DOHH2 (cell line): ENCODE data around the gene PIP5K1C.

ENCODE experiments used
- H3F3A ChIP-seq: fragments of 200-600 bp; sonication (generic), shearing (Covaris generic); 2 replicates; pipeline ENCODE4 v1.6.0; 2016; ENCODE audit warnings: antibody characterized with exemption, mild to moderate bottlenecking; ENCODE audit not compliant: control insufficient read depth, insufficient read depth
- H3K27ac ChIP-seq: fragments of 200-600 bp; sonication (generic); 2 replicates; pipeline ENCODE4 v1.5.1; 2014; ENCODE audit warnings: low read depth, mild to moderate bottlenecking, low read length, moderate library complexity
- H3K27me3 ChIP-seq: fragments of 200-600 bp; sonication (generic); 2 replicates; pipeline ENCODE4 v1.6.1; 2014; ENCODE audit warnings: mild to moderate bottlenecking, low read length, mixed read lengths; ENCODE audit not compliant: control insufficient read depth
- H3K36me3 ChIP-seq: fragments of 200-600 bp; sonication (generic); 2 replicates; pipeline ENCODE4 v1.6.1; 2014; ENCODE audit warnings: mild to moderate bottlenecking, low read length, moderate library complexity, mixed read lengths; ENCODE audit not compliant: control insufficient read depth
- H3K4me1 ChIP-seq: fragments of 200-600 bp; sonication (generic); 2 replicates; pipeline ENCODE4 v1.6.1; 2014; ENCODE audit warnings: mild to moderate bottlenecking, low read length, mixed read lengths; ENCODE audit not compliant: control insufficient read depth
- H3K4me2 ChIP-seq: fragments of 200-600 bp; sonication (generic); 2 replicates; pipeline ENCODE4 v1.6.0; 2014; ENCODE audit warnings: mild to moderate bottlenecking, low read length, moderate library complexity
- H3K4me3 ChIP-seq: fragments of 200-600 bp; sonication (generic); 2 replicates; pipeline ENCODE4 v1.5.1; 2014; ENCODE audit warnings: mild to moderate bottlenecking, low read length, mixed read lengths
- H3K79me2 ChIP-seq: fragments of 200-600 bp; sonication (generic); 2 replicates; pipeline ENCODE4 v1.6.1; 2014; ENCODE audit warnings: mild to moderate bottlenecking, low read length, mixed read lengths; ENCODE audit not compliant: control insufficient read depth
- H3K9me2 ChIP-seq: fragments of 200-600 bp; sonication (generic); replicated peaks from 2 replicates; pipeline ENCODE4 v1.6.1; 2014; ENCODE audit warnings: mild to moderate bottlenecking, low read length, mixed read lengths; ENCODE audit not compliant: control insufficient read depth
- H3K9me3 ChIP-seq: fragments of 200-600 bp; sonication (generic); 2 replicates; pipeline ENCODE4 v1.6.1; 2014; ENCODE audit warnings: antibody characterized with exemption, low read length, mixed read lengths; ENCODE audit not compliant: control insufficient read depth, insufficient read depth
- H4K20me1 ChIP-seq: fragments of 200-600 bp; sonication (generic); 2 replicates; pipeline ENCODE4 v1.6.0; 2014; ENCODE audit warnings: low read depth, mild to moderate bottlenecking, antibody characterized with exemption, low read length, moderate library complexity; ENCODE audit not compliant: control insufficient read depth, insufficient read depth
- CTCF ChIP-seq: fragments of 200-600 bp; sonication (generic); IDR thresholded peaks from one replicate; pipeline ENCODE4 v1.5.1; 2014; ENCODE audit warnings: antibody characterized with exemption, mild to moderate bottlenecking, low read depth, low read length; ENCODE audit not compliant: poor library complexity, severe bottlenecking
- EZH2phosphoT487 ChIP-seq: fragments of 200-600 bp; sonication (generic); IDR thresholded peaks from 2 replicates; pipeline ENCODE4 v1.6.1; 2017; ENCODE audit warnings: borderline replicate concordance, mild to moderate bottlenecking, antibody characterized with exemption, low read length, moderate library complexity, mixed read lengths

PIP5K1C gene

GRCh38 chr19:3698386-3698950, 1.8 kb downstream of the PIP5K1C start:
- Histone ChIP-seq H4K20me1 (peaks cover 13% of the 10 kb centered on the region), H3K27ac (no peak overlapping the region), H3K27me3 (no peaks in the 10 kb centered on the region), H3K36me3 (no peaks in the 10 kb centered on the region), H3K9me3 (no peaks in the 10 kb centered on the region), H3F3A (no peaks in the 10 kb centered on the region), H3K4me1 (peaks cover 16% of the 10 kb centered on the region), H3K9me2 (no peaks in the 10 kb centered on the region), H3K79me2 (peaks cover 29% of the 10 kb centered on the region), H3K4me3 (no peak overlapping the region), H3K4me2 (no peak overlapping the region)
- no peak for TF ChIP-seq EZH2phosphoT487
- TF ChIP-seq CTCF = no peak

- Histone ChIP-seq H3K27me3 (no peaks in the 10 kb centered on the region), H3K4me3 (no peak overlapping the region), H3K36me3 (no peaks in the 10 kb centered on the region), H3K4me1 (peaks cover 16% of the 10 kb centered on the region), H3K79me2 (peaks cover 29% of the 10 kb centered on the region), H4K20me1 (peaks cover 13% of the 10 kb centered on the region), H3K27ac (no peak overlapping the region), H3K4me2 (no peak overlapping the region), H3F3A (no peaks in the 10 kb centered on the region), H3K9me3 (no peaks in the 10 kb centered on the region), H3K9me2 (no peaks in the 10 kb centered on the region)
- TF ChIP-seq CTCF (no peak), EZH2phosphoT487 (no peak)
Measured at GRCh38 chr19:3697671-3698385, 2.4 kb downstream of the PIP5K1C start.

GRCh38 chr19:3697094-3697493, 3.2 kb downstream of the PIP5K1C start:
- TF ChIP-seq CTCF = no peak
- no peak for TF ChIP-seq EZH2phosphoT487
- Histone ChIP-seq H3K27me3 (no peaks in the 10 kb centered on the region), H3K4me2 (no peak overlapping the region), H3K36me3 (no peaks in the 10 kb centered on the region), H3K4me3 (no peak overlapping the region), H3K9me3 (no peaks in the 10 kb centered on the region), H4K20me1 (peaks cover 16% of the 10 kb centered on the region), H3K9me2 (no peaks in the 10 kb centered on the region), H3K79me2 (peaks cover 29% of the 10 kb centered on the region), H3F3A (no peaks in the 10 kb centered on the region), H3K27ac (no peak overlapping the region), H3K4me1 (peaks cover 16% of the 10 kb centered on the region)
